Large intestine (tissue), 3 donors: ENCODE measurements around the gene EYA3. TPM values are rescaled to one million over a fixed set of nuclear protein-coding genes. Genes with fewer than 3 reads are reported as not detected.
"Not testable (repeated sequence)": the region's sequence is repeated elsewhere in the genome, so short reads cannot be mapped to it uniquely, and the experiment has no call there.

Experiments
- DNase-seq, 2 donors: peaks; one replicate each; pipeline versions ENCODE4 v3.0.0 to v3.0.0-alpha.2; 2013
- H3K27ac ChIP-seq: one replicate; pipeline ENCODE4 v1.5.1; 2013; ENCODE audit warnings: low read length
- H3K27me3 ChIP-seq: 2 replicates; pipeline ENCODE4 v1.6.1; 2013; ENCODE audit warnings: low read length; ENCODE audit not compliant: control insufficient read depth, insufficient read depth
- H3K36me3 ChIP-seq: 2 replicates; pipeline ENCODE4 v1.6.1; 2013; ENCODE audit warnings: low read length; ENCODE audit not compliant: control insufficient read depth, insufficient read depth
- H3K4me1 ChIP-seq: one replicate; pipeline ENCODE4 v1.6.1; 2013; ENCODE audit warnings: low read length; ENCODE audit not compliant: control insufficient read depth, insufficient read depth
- H3K4me3 ChIP-seq: one replicate; pipeline ENCODE4 v1.5.1; 2013; ENCODE audit warnings: low read length
- H3K9me3 ChIP-seq: one replicate; pipeline ENCODE4 v1.6.1; 2013; ENCODE audit warnings: mild to moderate bottlenecking, low read depth, low read length, moderate library complexity; ENCODE audit not compliant: control insufficient read depth
- WGBS: methylation state at CpG from one replicate; pipeline ENCODE4 v1.1.5; 2013; ENCODE audit warnings: low lambda C conversion rate; ENCODE audit not compliant: insufficient coverage; 5-methylcytosine and 5-hydroxymethylcytosine counted together
- polyA plus RNA-seq: library from polyadenylated mRNA; unstranded; fragments of 120-200 nt; gene quantifications from one replicate; pipeline ENCODE4 v1.2.1, GENCODE V29; 2013

Gene EYA3
- polyA plus RNA-seq, 1 donor = 16.7 TPM

DNA sequence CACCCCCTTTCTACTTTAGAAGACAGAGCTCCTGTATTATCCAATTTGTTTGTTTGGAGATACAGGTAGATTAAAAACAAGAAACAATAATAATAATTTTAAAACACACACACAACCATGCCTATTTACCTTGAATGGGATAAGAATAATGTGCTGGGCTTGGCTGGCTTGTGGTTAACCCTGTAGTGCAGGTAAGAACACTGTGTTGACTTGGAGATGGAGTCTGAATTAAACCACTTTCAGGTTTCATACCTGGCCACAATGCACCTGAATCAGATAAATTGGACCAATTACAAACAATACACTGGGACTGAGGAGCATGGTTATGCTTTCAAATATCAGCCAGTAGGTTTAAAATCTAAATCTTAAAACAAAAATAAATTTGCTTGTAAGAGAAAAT, 60.8 kb downstream of the EYA3 start:
- H3K9me3 ChIP-seq = no peaks in the 10 kb centered on the region
- DNase-seq = no peak

DNA sequence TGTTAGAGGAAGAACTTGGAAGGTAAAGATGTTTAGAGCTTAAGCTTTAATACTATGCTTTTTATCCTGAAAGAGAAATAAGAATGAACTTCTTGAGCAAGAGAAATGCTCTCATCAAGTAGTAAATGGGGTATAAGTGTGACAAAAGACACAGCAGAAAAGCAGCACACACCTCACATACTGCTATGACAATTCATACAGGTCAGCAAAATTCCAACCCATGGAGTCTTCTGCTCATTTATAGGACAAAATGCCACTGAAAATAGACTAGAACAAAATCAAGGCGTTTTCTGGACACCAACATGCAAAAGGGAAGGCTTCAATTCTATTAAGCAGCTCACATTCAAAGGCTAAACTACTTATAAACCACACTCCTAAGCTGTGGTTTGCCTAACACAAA, 61.2 kb downstream of the EYA3 start:
- Histone ChIP-seq H3K4me1 (no peaks in the 10 kb centered on the region), H3K9me3 (no peaks in the 10 kb centered on the region), H3K27me3 (no peaks in the 10 kb centered on the region), H3K27ac (no peak overlapping the region), H3K4me3 (no peak overlapping the region), H3K36me3 (peaks cover 7% of the 10 kb centered on the region)
- WGBS = no CpG with 5 or more reads among the region's 1 CpG
- DNase-seq = no peak

More for the DNA sequence above, 60.8 kb downstream of the EYA3 start:
- Histone ChIP-seq H3K4me1 (no peaks in the 10 kb centered on the region), H3K27ac (no peak overlapping the region), H3K4me3 (no peak overlapping the region), H3K27me3 (no peaks in the 10 kb centered on the region), H3K36me3 (peaks cover 7% of the 10 kb centered on the region)

DNA sequence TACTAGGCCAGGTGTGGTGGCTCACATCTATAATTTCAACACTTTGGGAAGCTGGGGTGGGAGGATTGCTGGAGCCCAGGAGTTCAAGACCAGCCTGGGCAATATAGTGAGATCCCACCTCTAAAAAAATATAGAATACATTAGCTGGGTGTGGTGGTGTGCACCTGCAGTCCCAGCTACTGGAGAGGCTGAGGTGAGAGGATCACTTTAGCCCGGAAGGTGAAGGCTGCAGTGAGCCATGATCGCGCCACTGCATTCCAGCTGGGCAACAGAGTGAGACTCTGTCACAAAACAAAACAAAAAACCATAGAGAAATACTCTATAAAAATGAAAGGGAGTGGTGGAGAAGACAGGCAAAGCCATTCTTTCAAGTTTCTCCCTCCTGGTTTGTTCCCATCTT, 62.1 kb downstream of the EYA3 start:
- Histone ChIP-seq H3K27me3 (no peaks in the 10 kb centered on the region), H3K4me3 (no peak overlapping the region), H3K4me1 (no peaks in the 10 kb centered on the region), H3K27ac (no peak overlapping the region), H3K36me3 (peaks cover 7% of the 10 kb centered on the region), H3K9me3 (no peaks in the 10 kb centered on the region)
- DNase-seq = no peak
- no CpG with 5 or more reads among the region's 3 CpGs for WGBS

DNA sequence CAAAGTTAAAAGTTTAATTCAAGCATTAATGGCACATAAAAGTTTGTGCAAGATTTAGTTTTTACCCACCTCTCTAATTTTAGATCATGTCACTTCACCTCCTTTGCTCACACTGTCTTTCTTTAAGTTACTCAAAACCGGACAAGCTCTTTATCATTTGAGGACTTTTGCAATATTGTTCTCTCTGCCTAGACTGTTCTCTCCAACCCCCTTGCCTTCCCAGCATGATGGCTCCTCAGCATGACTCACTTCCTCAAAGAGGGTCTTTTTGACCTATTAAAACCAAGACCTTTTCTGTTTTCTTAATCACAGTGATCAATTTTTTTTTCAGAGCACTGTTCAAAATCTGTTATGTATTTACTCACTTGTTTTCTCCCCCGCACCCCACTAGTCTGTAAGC, 67.3 kb downstream of the EYA3 start:
- no peaks in the 10 kb centered on the region for H3K9me3 ChIP-seq
- WGBS = 100% methylated on average over 1 of the region's 2 CpGs
- H3K4me1 ChIP-seq = no peaks in the 10 kb centered on the region
- no peak for DNase-seq
- no peak overlapping the region for H3K4me3 ChIP-seq
- H3K36me3 ChIP-seq = peaks cover 3% of the 10 kb centered on the region
- no peak overlapping the region for H3K27ac ChIP-seq
- no peaks in the 10 kb centered on the region for H3K27me3 ChIP-seq

DNA sequence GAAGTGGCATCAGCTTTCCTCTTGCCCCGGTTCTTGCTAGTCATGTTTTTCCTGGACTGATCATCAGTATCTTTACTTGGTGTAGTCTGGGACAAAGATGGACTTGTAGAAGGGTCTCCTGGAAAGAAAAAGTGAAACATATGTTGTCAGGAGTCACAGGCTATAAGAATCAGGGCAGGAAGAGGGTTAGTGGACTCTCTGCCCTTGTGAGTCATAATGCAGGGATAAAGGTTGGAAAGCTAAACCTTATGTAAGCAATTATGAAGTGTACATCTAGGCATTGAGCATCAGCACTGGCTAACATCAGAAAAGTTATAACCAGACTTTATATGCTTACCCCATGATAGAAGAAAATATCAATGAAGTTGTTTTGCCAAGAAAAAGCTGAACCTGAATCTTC, 77.4 kb downstream of the EYA3 start:
- Histone ChIP-seq H3K27me3 (no peaks in the 10 kb centered on the region), H3K27ac (peak overlapping the region; percentile 63), H3K4me3 (no peak overlapping the region), H3K36me3 (peaks cover 22% of the 10 kb centered on the region), H3K4me1 (no peaks in the 10 kb centered on the region), H3K9me3 (no peaks in the 10 kb centered on the region)
- DNase-seq = peak; percentile 72 to 90
- WGBS = no CpG with 5 or more reads among the region's 1 CpG

DNA sequence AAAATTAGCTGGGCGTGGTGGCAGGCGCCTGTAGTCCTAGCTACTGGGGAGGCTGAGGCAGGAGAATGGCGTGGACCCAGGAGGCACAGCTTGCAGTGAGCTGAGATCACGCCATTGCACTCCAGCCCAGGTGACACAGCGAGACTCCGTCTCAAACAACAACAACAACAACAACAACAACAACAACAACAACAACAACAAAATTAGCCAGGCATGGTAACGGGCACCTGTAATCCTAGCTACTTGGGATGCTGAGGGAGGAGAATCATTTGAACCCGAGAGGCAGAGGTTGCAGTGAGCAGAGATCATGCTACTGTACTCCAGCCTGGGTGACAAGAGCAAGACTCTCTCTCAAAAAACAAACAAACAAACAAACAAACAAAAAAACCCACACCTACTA, 85.3 kb downstream of the EYA3 start:
- no CpG with 5 or more reads among the region's 8 CpGs for WGBS
- peaks cover 42% of the 10 kb centered on the region for H3K36me3 ChIP-seq

DNA sequence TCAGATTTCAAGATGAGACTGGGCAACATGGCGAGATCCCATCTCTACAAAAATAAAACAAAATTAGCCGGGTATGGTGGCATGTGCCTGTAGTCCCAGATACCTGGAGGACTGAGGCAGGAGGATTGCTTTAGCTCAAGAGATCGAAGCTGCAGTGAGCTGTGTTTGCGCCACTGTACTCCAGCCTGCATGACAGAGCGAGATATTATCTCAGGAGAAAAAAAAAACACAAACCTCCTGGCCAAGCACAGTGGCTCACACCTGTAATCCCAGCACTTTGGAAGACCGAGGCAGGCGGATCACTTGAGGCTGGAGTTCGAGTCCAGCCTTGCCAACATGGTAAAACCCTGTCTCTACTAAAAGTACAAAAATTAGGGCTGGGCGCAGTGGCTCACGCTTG, 85.8 kb downstream of the EYA3 start:
- DNase-seq = no peak
- WGBS = 100% methylated on average over 1 of the region's 10 CpGs
- Histone ChIP-seq H3K9me3 (no peaks in the 10 kb centered on the region), H3K4me1 (no peaks in the 10 kb centered on the region), H3K27me3 (no peaks in the 10 kb centered on the region), H3K27ac (no peak overlapping the region), H3K4me3 (no peak overlapping the region), H3K36me3 (peaks cover 47% of the 10 kb centered on the region)

More for the DNA sequence above, 85.3 kb downstream of the EYA3 start:
- not testable (repeated sequence) for H3K27me3 ChIP-seq, H3K9me3 ChIP-seq, H3K4me3 ChIP-seq, DNase-seq, H3K4me1 ChIP-seq, H3K27ac ChIP-seq

DNA sequence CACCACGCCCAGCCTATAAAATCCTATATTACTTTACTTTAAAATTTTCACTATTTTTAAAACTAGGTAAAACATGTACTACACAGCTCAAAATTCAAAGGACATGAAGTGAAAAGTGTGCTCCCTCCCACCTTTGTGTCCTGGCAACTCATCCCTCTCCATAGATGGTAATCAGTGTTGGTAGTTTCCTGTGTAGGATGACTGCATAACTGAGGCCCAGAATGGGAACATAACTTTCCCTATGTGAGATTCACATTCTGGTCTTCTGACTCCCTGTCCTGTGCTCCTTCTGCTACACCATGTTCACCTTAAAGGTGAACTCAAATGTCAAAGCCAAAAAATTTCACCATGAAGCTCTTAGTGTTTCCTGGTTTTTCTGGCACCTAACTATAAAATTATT, 89.4 kb downstream of the EYA3 start:
- H3K4me3 ChIP-seq = no peak overlapping the region
- no peaks in the 10 kb centered on the region for H3K9me3 ChIP-seq
- DNase-seq = no peak
- WGBS = no CpG with 5 or more reads among the region's 1 CpG
- no peaks in the 10 kb centered on the region for H3K4me1 ChIP-seq
- H3K27ac ChIP-seq = no peak overlapping the region
- peaks cover 65% of the 10 kb centered on the region for H3K36me3 ChIP-seq
- no peaks in the 10 kb centered on the region for H3K27me3 ChIP-seq

DNA sequence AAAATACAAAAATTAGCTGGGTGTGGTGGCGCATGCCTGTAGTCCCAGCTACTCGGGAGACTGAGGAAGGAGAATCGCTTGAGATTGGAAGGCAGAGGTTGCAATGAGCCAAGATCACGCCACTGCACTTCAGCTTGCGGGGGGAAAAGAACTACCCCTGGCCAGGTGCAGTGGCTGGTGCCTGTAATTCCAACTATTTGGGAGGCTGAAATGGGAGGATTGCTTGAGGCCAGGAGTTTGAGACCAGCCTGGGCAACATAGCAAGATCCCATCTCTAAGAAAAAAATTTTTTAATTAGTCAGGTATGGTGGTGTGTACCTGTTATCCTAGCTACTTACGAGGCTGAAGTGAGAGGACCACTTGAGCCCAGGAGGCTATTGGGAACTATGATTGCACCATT, 93.9 kb downstream of the EYA3 start:
- not testable (repeated sequence) for H3K27ac ChIP-seq, H3K4me1 ChIP-seq, H3K9me3 ChIP-seq, DNase-seq, H3K27me3 ChIP-seq, H3K4me3 ChIP-seq
- H3K36me3 ChIP-seq = peaks cover 75% of the 10 kb centered on the region
- WGBS = 100% methylated on average over 1 of the region's 6 CpGs

DNA sequence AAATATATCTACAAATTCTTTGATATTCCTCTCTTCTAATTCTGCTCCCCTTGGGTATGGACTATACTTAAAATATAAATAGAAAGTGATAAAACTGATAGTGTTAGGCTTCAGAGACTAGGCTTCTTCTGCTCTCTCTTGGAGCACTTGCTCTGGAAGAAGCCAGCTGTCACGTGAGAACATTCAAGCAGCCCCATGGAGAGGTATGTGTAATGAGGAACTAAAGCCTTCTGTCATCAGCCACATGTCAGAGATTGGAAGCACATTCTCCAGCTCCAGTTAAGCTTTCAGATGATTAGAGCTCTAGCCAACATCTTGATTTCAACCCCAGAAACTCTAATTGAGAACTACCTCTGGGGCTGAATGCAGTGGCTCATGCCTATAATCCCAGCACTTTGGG, 94.3 kb downstream of the EYA3 start:
- no peak for DNase-seq
- no peaks in the 10 kb centered on the region for H3K27me3 ChIP-seq
- H3K36me3 ChIP-seq = peaks cover 77% of the 10 kb centered on the region
- no peak overlapping the region for H3K27ac ChIP-seq
- no peak overlapping the region for H3K4me3 ChIP-seq
- H3K9me3 ChIP-seq = no peaks in the 10 kb centered on the region
- no CpG with 5 or more reads among the region's 1 CpG for WGBS
- no peaks in the 10 kb centered on the region for H3K4me1 ChIP-seq

DNA sequence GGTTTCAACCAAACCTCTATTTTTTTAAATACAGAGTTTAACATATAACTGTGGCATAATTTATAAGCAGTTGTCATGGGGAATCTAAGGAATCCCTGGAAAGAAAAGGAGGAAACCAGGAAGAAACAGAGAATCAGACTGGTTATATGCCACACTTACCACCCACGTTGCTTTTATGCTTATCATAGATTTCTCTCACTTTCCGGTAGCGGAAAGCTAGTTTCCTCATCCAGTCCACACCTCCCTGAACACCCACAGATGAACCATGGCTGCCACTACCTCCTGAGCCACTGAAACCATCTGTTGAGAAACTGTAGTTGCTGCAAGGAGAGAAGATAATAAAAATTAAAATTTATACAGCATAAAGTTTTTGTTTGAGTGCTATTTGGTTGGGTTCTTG, 95.2 kb downstream of the EYA3 start:
- H3K36me3 ChIP-seq = peaks cover 77% of the 10 kb centered on the region
- H3K9me3 ChIP-seq = no peaks in the 10 kb centered on the region
- H3K4me1 ChIP-seq = no peaks in the 10 kb centered on the region
- WGBS = no CpG with 5 or more reads among the region's 3 CpGs
- H3K27me3 ChIP-seq = no peaks in the 10 kb centered on the region
- DNase-seq = no peak
- H3K27ac ChIP-seq = no peak overlapping the region
- no peak overlapping the region for H3K4me3 ChIP-seq
